Sciatic nerve (tissue), 2 donors: ENCODE results near the gene DTD1. TPM values are rescaled to one million over a fixed set of nuclear protein-coding genes. Genes with fewer than 3 reads are reported as not detected.

Experiments used
- ATAC-seq: fragments of 200-7000 bp; cut with Tn5 transposase; one replicate; pipeline ENCODE4 v1.9.1; 2020; ENCODE audit warnings: mild to moderate bottlenecking, moderate library complexity
- DNase-seq: peaks from one replicate; pipeline ENCODE4 v3.0.0-alpha.2; 2020; ENCODE audit warnings: low spot score
- intact Hi-C: fragments of 100-400 bp; cut with DNase I; formaldehyde crosslinking; loops from one replicate; pipeline ENCODE4 v1.14.2; 2022
- total RNA-seq: library from RNA; stranded (reverse); fragmentation: NEBNext Ultra II Directional; extraction: Animal tissue kit (Norgen Biotek cat#: 25700); gene quantifications from one replicate; pipeline ENCODE4 v1.2.1, GENCODE V29; 2021
- donor health status: DM: no; HTN: no; CAD: no.
- donor health status: DM: no; HTN: no; CAD: no.

Gene DTD1
- total RNA-seq, 1 donor from 2014 or later: 31.6 TPM

- DNase-seq (no peak), ATAC-seq (no peak)
- intact Hi-C loops: no loop called here
These were observed 220.9 kb downstream of the DTD1 start for GRCh38 chr20:18808712-18809111.

- no peak for ATAC-seq
- no peak for DNase-seq
- intact Hi-C loops: no loop called here
These were observed 223.3 kb downstream of the DTD1 start for GRCh38 chr20:18811186-18811585.

GRCh38 chr20:18811904-18812303, 224.1 kb downstream of the DTD1 start:
- intact Hi-C loops: no loop called here
- ATAC-seq (no peak), DNase-seq (no peak)

- ATAC-seq: no peak
- intact Hi-C loops: no loop called here
- DNase-seq: no peak
These were observed 225.6 kb downstream of the DTD1 start, which contains the start of gene SCP2D1 for GRCh38 chr20:18813483-18813882. Gene SCP2D1 (plus strand): TSS chr20:18813783. CDS start chr20:18813816, 33 bp downstream.

GRCh38 chr20:18815194-18815942, 227.5 kb downstream of the DTD1 start:
- intact Hi-C loops: no loop called here
- ATAC-seq (no peak), DNase-seq (no peak)

Other genes starting within 250 kb of the DTD1 start
- gene DZANK1, start 121.0 kb upstream of the DTD1 start, total RNA-seq: 3.5 TPM
- 7.7 TPM for gene POLR3F, start 120.7 kb upstream of the DTD1 start, total RNA-seq
- gene RBBP9, start 90.8 kb upstream of the DTD1 start, total RNA-seq: 12.2 TPM
- 35.4 TPM for gene SEC23B, start 80.1 kb upstream of the DTD1 start, total RNA-seq
- 53.0 TPM for gene SMIM26, start 20.6 kb upstream of the DTD1 start, total RNA-seq
- gene SCP2D1, start 225.7 kb downstream of the DTD1 start, total RNA-seq: not detected